Measurements from ENCODE around the gene FITM1.

DNA sequence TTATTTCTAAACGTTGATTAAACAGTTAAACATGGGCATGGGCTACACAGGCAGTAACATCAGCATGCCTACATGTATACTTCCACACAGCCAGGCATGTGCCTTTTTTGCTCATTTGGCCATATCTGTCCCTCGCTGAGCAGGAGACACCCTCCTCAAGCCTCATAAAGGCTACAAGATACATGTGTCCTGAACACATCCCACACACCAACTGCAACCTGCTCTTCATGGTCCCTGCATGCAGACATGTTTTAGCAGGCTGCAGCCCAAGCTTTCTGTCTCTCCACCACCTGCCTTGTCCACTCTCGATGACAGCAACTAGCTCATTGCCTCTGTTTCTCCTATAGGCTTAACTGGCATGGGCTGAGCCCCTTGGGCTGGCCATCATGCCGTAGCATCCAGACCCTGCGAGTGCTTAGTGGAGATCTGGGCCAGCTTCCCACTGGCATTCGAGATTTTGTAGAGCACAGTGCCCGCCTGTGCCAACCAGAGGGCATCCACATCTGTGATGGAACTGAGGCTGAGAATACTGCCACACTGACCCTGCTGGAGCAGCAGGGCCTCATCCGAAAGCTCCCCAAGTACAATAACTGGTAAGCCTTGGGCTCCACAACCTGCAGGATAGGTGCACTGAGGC lies 33.8 kb upstream of the FITM1 start:
- no peak for TF ChIP-seq CTCF (IDR thresholded peaks at IDR 0.05)
- TF ChIP-seq POLR2A (IDR thresholded peaks at IDR 0.05), result no peak
- no peak for TF ChIP-seq POLR2AphosphoS5 (IDR thresholded peaks at IDR 0.05)
- no peak for TF ChIP-seq EP300 (IDR thresholded peaks at IDR 0.05)
